Panc1 (cell line): Measurements from ENCODE around the gene CA12.

Experiments used
- SIN3A ChIP-seq: IDR thresholded peaks from 2 replicates; pipeline ENCODE4 v1.6.1; 2012; ENCODE audit warnings: low read depth, mild to moderate bottlenecking, low read length, moderate library complexity, borderline replicate concordance; ENCODE audit not compliant: insufficient read depth
- TCF7L2 ChIP-seq: IDR thresholded peaks from 2 replicates; pipeline ENCODE4 v1.6.1; 2011; ENCODE audit warnings: mild to moderate bottlenecking, low read depth, low read length, inconsistent platforms
- TF ChIP-seq, protein P1 (sequence below): fragments of 450-650 bp; IDR thresholded peaks from 2 replicates; pipeline ENCODE4 v1.5.1; 2017; ENCODE audit warnings: mild to moderate bottlenecking

DNA sequence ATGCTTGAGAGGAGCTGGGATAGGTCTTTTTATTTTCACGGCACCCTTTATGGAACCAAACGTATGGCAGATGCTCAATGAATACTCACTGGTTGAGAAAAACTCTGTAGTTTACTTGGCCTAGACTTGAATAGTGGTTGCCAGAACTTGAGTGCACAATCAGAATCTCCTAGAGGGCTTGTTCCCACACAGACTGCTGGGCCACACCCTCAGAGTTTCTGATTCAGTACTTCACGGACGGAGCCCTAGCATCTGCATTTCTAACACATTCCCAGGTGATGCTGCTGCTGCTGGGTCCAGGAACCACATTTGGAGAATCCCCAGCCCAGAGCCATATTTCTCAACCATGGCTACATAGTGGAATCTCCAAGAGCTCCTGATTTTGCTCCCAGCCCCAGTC, 24.6 kb downstream of the CA12 start:
- TF ChIP-seq, protein P1, sequence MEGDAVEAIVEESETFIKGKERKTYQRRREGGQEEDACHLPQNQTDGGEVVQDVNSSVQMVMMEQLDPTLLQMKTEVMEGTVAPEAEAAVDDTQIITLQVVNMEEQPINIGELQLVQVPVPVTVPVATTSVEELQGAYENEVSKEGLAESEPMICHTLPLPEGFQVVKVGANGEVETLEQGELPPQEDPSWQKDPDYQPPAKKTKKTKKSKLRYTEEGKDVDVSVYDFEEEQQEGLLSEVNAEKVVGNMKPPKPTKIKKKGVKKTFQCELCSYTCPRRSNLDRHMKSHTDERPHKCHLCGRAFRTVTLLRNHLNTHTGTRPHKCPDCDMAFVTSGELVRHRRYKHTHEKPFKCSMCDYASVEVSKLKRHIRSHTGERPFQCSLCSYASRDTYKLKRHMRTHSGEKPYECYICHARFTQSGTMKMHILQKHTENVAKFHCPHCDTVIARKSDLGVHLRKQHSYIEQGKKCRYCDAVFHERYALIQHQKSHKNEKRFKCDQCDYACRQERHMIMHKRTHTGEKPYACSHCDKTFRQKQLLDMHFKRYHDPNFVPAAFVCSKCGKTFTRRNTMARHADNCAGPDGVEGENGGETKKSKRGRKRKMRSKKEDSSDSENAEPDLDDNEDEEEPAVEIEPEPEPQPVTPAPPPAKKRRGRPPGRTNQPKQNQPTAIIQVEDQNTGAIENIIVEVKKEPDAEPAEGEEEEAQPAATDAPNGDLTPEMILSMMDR: no peak
- TF ChIP-seq TCF7L2: no peak
- no peak for TF ChIP-seq SIN3A
